Left ventricle myocardium superior (tissue), 1 donor: ENCODE data around the gene JDP2. TPM values are rescaled to one million over a fixed set of nuclear protein-coding genes. Genes with fewer than 3 reads are reported as not detected.

Source experiments
- ATAC-seq: fragments of 200-7000 bp; cut with Tn5 transposase; one replicate; pipeline ENCODE4 v1.9.1; 2020; ENCODE audit warnings: mild to moderate bottlenecking, moderate library complexity
- DNase-seq: peaks from one replicate; pipeline ENCODE4 v3.0.0-alpha.2; 2020
- intact Hi-C: fragments of 100-400 bp; cut with micrococcal nuclease; formaldehyde crosslinking; loops from one replicate; pipeline ENCODE4 v1.11.0; 2022
- total RNA-seq: library from RNA; stranded (reverse); fragmentation: NEBNext Ultra II Directional; extraction: Animal tissue kit (Norgen Biotek cat#: 25700); gene quantifications from one replicate; pipeline ENCODE4 v1.2.1, GENCODE V29; 2021
- donor health status: DM: no; HTN: yes; CAD: no; lungs with severe emphysema.

Gene JDP2
- total RNA-seq, 1 donor from 2014 or later, result 24.7 TPM

DNA sequence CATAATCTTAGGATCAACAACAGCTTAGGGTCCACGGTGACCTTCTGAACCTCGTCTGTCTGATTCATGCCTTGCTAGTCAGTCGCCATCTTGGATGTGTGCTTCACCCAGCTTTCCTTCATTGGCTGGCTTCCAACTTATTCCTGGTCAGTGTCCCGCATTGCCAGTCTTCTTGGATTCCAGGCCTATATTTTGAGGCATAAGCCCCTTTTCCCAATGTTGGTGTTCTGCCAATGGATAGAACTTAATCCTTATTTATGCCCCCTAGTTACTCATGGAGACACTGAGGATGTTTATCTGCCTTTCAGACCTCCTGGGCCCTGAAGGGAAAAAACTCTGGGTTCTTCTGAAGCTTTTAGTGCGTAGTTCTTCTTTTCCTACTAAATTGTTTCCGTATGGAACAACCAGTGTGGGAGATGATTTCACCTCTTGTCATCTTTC lies 5.8 kb downstream of the JDP2 start:
- DNase-seq (no peak), ATAC-seq (no peak)
- intact Hi-C loops, result no loop called here

DNA sequence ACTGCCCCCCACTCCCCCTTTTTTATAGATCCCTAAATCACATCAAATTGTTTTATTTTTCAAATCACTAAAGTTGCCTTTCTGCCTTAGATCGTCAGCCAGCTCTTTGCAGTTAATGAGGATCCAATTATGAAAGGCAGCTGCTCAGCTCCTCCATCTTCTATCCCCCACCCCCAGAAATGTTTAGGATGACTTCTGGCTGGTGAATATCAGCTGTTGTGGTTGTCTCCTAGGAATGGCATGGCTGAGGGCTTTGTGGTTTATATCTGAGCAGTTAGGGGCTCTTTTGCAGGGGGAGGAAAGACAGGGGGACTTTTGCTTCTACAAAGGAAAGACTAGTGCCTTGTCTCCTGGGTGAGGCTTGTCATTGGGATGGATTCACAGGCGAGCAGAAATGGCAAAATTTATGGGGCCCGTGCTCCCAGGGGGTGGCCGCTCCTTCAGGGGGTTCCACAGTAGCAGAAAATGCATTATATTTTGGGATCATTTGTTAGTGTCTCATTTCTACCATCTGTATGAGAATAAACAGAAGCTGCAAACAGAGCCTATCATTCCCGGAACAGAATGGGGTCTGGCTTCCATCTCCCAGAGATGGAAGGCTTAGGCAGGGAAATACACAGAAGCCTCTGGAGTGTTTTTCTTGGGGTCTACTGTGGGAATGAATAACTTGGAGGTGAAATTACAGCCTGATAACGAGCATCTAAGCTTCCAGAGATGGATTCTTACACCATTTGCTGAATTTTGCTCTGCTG lies 6.5 kb downstream of the JDP2 start:
- DNase-seq, result no peak
- intact Hi-C loops, result no loop called here
- no peak for ATAC-seq

GRCh38 chr14:75434890-75435248 lies 7.0 kb downstream of the JDP2 start:
- no peak for DNase-seq
- intact Hi-C loops, result no loop called here
- no peak for ATAC-seq

- ATAC-seq, result no peak
- intact Hi-C loops, result no loop called here
- no peak for DNase-seq
Observed at GRCh38 chr14:75435473-75435872, 7.7 kb downstream of the JDP2 start.

- ATAC-seq, result no peak
- no peak for DNase-seq
- intact Hi-C loops, result no loop called here
Observed at GRCh38 chr14:75437201-75438143, 9.7 kb downstream of the JDP2 start.

DNA sequence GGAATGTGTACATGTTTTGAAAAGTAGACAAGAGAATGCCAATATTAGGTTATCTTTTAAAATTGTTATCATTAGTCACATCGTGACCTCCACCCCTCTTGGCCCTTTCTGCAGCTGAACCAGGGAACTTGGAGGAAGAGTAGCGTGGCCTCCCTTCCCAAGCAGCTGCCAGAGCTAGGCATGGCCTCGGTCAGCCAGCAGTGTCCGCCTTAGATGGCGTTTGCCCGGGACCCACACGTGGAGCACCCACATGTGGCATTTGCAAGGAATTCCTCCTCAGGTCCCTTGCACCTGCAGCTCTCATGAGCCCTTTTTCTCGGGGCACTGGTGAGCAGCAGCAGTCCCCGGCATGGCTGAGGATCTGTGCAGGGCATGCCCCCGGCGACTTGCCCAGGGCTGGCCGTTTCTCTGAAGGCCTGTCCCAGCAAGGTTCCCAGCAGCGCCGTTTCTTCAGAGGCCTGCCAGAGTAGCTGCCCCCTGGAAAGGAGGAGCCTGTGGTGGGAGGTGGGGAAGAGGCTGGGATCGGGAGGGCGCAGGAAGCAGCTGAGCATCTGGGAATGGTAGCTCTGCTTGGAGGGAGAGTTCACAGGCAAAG lies 10.8 kb downstream of the JDP2 start:
- intact Hi-C loops, result no loop called here
- no peak for ATAC-seq
- DNase-seq, result no peak

DNA sequence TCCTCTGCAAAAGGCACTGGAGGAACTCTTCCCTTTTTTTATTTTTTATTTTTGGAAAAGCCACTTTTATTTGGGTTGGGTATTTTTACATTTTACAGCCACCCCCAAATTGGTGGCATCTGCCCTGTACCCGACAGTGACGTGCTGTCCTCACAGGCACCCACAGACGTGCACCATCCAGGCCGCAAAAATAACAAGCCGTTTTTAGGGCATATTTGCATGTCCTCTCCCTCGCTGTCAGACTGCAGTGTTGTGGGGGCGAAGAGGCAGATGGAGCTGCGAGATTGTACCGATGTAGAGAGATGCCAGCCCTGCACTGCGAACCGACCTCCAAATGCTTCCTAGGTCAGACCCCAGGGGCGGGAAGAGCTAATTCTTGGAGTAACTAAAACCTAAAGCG lies 12.2 kb downstream of the JDP2 start:
- no peak for ATAC-seq
- intact Hi-C loops, result no loop called here
- DNase-seq, result no peak

DNA sequence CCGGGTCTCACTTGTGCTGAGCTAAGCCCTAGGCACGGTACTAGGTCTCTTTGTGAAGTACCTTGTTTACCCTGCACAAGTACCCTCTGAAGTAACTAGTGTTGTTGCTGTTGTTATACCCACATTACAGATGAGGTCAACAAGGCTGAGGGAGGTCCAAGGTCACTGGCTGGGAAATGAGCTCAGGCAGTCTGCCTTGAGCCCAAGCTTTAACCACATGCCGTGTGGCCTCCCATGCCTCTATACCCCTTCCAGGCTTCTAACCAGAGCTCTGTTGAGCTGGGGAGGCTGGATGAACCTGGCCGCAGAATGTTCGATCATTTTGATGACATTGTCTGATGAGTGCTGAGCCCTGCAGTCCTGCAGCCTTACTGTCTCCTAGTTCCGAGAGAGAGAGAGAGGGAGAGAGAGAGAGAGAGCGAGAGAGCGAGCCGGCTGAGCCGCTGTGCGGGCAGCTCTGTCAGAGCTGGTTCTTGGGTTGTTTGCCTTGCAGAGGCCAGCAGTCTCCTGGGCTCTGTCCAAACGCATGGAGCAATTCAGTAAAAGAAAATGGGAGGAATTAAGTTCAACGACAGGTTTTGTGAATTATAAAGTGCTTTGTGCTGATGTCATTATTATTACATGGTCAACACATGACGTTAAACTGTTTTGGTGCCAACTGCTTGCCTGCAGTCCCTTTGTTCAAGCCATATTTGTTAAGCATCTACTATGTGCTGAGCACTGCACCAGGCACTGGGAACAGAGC lies 13.1 kb downstream of the JDP2 start:
- DNase-seq, result peak; percentile 66
- ATAC-seq, result peak; percentile 72

DNA sequence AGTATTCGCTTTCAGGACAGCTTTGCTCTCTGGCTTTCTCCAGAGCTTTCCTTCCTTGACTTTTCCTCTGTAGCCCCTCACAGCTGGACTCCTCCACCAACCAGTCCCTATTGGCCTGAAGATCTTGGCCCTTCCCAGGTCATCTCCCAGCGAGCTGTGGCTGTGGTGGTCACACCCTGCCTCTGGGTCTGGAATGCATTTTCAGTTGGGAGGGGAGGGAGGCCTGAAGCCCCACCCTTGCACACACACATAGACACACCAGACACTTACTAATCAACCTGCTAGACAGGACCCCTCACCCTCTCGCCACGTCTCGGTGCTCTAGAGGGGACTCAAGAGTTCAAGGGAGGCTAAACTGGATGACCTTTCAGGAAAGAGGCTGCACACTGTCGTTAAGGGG lies 13.9 kb downstream of the JDP2 start:
- DNase-seq (no peak), ATAC-seq (peak; percentile 34)
- intact Hi-C loops, result no loop called here

More for the DNA sequence above, 13.1 kb downstream of the JDP2 start:
- intact Hi-C loops, result no loop called here

GRCh38 chr14:75442166-75442565 lies 14.3 kb downstream of the JDP2 start:
- intact Hi-C loops, result no loop called here
- DNase-seq (no peak), ATAC-seq (no peak)

DNA sequence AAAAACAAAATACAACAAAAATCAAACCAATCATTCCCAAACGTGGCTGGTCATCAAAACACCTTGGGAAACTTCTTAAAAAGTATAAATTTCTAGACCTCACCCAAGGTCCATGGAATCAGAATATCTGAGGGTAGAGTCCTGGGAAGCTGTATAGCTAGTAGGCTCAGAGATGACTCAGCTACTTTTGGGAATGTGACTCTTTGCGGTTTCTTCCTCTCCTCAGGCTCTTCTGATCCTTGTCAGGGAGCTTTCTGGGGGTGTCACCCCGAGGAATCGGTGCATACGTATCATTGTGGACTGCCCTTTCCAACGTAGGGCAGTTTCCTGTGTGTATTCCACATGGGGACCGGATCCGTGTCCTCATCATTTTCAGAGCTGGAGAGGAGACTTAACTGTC lies 14.8 kb downstream of the JDP2 start:
- DNase-seq (no peak), ATAC-seq (no peak)
- intact Hi-C loops, result no loop called here

GRCh38 chr14:75443203-75443969 lies 15.6 kb downstream of the JDP2 start:
- DNase-seq (no peak), ATAC-seq (peak; percentile 8)
- intact Hi-C loops, result no loop called here

- ATAC-seq (no peak), DNase-seq (no peak)
- intact Hi-C loops, result no loop called here
Observed at GRCh38 chr14:75445236-75445635, 17.4 kb downstream of the JDP2 start.

- intact Hi-C loops, result no loop called here
- DNase-seq, result no peak
- no peak for ATAC-seq
Observed at GRCh38 chr14:75445963-75446362, 18.1 kb downstream of the JDP2 start.

DNA sequence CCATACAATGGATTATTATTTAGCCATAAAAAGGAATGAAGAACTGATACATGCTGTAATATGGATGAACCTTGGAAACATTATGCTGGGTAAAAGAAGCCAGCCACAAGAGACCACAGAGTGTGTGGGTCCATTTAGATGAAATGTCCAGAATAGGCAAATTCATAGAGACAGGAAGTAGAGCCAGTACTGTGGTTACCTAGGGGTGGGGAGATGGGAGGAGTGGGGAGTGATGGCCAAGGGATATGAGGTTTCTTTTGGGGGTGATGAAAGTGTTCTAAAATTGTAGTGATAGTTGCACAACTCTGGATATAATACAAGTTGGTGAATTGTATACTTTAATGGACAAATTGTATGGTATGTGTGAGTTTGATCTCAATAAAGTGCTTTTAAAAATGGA lies 18.6 kb downstream of the JDP2 start:
- intact Hi-C loops, result no loop called here
- no peak for DNase-seq
- ATAC-seq, result no peak

DNA sequence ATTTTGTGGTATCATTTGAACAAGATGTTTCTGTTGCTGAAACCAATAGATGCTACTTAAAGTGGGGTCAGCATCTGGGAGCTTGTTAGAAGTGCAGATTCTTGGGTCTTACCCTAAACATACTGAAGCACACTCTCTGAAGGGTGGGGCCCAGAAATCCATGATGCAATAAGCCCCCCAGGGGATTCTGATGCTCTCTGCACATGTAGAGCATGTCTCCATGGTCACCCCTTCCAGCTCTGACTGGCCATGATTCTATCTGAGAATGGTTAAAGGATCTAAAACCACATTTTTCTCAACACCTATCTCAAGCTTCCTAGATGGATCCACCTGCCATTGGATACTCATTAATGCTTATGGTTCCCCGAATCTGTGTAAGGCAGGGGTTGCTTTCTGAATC lies 20.4 kb downstream of the JDP2 start:
- ATAC-seq, result no peak
- DNase-seq, result no peak
- intact Hi-C loops, result no loop called here

DNA sequence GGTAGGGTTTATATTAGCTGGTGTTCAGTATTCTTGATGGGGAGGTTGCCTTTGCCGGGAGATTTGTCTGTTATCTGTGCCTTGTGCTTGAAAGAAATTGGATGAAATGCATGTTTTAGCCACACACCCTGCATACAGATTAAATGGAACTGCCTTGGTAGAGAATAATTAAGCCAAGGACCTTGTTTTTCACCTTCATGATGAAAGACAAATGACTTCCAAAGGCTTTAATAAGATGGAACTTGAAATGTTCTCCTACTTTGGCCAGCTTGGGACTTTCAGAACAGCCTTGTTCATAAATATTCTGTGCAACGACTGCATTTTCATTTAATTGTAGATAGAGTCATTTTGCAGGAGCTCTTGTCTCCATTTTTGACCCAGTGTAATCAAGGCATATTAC lies 21.2 kb downstream of the JDP2 start:
- DNase-seq, result no peak
- no peak for ATAC-seq
- intact Hi-C loops, result no loop called here

DNA sequence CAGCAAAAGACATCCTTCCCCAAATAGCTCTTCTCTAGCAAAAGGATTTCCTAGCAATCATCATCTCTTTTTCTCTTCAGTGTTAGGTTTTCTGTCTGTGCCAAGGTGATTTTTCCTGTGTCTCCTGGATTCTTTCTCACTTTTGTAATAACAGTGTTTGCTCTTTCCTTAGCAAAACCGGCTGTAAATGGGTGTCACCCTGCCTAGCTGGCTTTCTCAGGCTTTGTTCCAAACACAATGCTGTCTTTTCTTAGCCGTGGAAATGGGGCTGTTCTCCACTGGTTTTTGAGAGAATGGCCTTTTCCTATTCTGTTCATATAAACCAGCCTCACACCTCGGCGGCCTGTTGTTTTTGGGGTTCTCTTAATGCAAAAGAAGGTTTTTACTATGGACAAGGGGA lies 21.9 kb downstream of the JDP2 start:
- DNase-seq (no peak), ATAC-seq (no peak)
- intact Hi-C loops, result no loop called here
